OCI-LY7 (cell line): ENCODE data around the gene AP1S3. TPM values are rescaled to one million over a fixed set of nuclear protein-coding genes. Genes with fewer than 3 reads are reported as not detected.
A peak's percentile ranks its signal among the peaks of the same experiment; 100 is the strongest.

Source experiments
- BruUV-seq: library from RNA; stranded (reverse); fragments of 400-500 nt; replicated peaks from 2 replicates; lab custom pipeline; 2021; lab: Mats Ljungman, UMichigan
- CTCF ChIA-PET: fragments of 300-600 bp; sonication (Branson Sonifier 250); formaldehyde crosslinking; loops from one replicate; lab custom pipeline; 2022; ENCODE audit warnings: antibody characterized with exemption; ENCODE audit not compliant: unreplicated experiment; lab: Charles Lee
- POLR2A ChIA-PET: fragments of 300-600 bp; sonication (Branson Sonifier 250); formaldehyde crosslinking; loops from one replicate; lab custom pipeline; 2022; ENCODE audit warnings: antibody characterized with exemption; lab: Charles Lee
- DNase-seq: peaks from one replicate; pipeline ENCODE4 v3.0.0-alpha.2; 2015; ENCODE audit warnings: low spot score
- H2AFZ ChIP-seq: fragments of 200-600 bp; sonication (generic), shearing (Covaris generic); 2 replicates; pipeline ENCODE4 v1.6.1; 2014; ENCODE audit warnings: mild to moderate bottlenecking, antibody characterized with exemption, low read length, moderate library complexity
- H3K27ac ChIP-seq: fragments of 200-600 bp; sonication (generic); 2 replicates; pipeline ENCODE4 v1.5.1; 2014; ENCODE audit warnings: mixed run types, low read depth, mild to moderate bottlenecking, moderate library complexity, low read length, inconsistent platforms; ENCODE audit not compliant: poor library complexity, severe bottlenecking
- H3K36me3 ChIP-seq: fragments of 200-600 bp; sonication (generic); 2 replicates; pipeline ENCODE4 v1.6.1; 2014; ENCODE audit warnings: mild to moderate bottlenecking, antibody characterized with exemption, low read length, moderate library complexity, mixed read lengths; ENCODE audit not compliant: insufficient read depth
- H3K4me1 ChIP-seq: fragments of 200-600 bp; sonication (generic); 2 replicates; pipeline ENCODE4 v1.5.1; 2014; ENCODE audit warnings: mild to moderate bottlenecking, low read length; ENCODE audit not compliant: insufficient read depth, poor library complexity, severe bottlenecking
- H3K4me2 ChIP-seq: fragments of 200-600 bp; sonication (generic); 2 replicates; pipeline ENCODE4 v1.6.1; 2014; ENCODE audit warnings: mild to moderate bottlenecking, low read length
- H3K4me3 ChIP-seq: fragments of 200-600 bp; sonication (generic); 2 replicates; pipeline ENCODE4 v1.5.1; 2014; ENCODE audit warnings: mild to moderate bottlenecking, low read depth, low read length; ENCODE audit not compliant: poor library complexity, severe bottlenecking
- H3K79me2 ChIP-seq: fragments of 200-600 bp; sonication (generic); 2 replicates; pipeline ENCODE4 v1.6.1; 2016; ENCODE audit warnings: low read depth, mild to moderate bottlenecking, low read length, moderate library complexity, mixed read lengths; ENCODE audit not compliant: insufficient read depth
- H3K9me2 ChIP-seq: fragments of 200-600 bp; sonication (generic); 2 replicates; pipeline ENCODE4 v1.6.1; 2016; ENCODE audit warnings: mild to moderate bottlenecking, low read length, mixed read lengths; ENCODE audit not compliant: insufficient read depth
- H3K9me3 ChIP-seq: fragments of 200-600 bp; sonication (generic); 2 replicates; pipeline ENCODE4 v1.6.1; 2014; ENCODE audit warnings: mild to moderate bottlenecking, mixed run types, low read length, mixed read lengths
- H4K20me1 ChIP-seq: fragments of 200-600 bp; sonication (generic); 2 replicates; pipeline ENCODE4 v1.6.1; 2014; ENCODE audit warnings: mild to moderate bottlenecking, antibody characterized with exemption, low read length, moderate library complexity, mixed read lengths; ENCODE audit not compliant: insufficient read depth
- CTCF ChIP-seq: fragments of 200-600 bp; sonication (generic); conservative IDR thresholded peaks from 2 replicates; pipeline ENCODE4 v1.5.1; 2014; ENCODE audit warnings: mild to moderate bottlenecking, antibody characterized with exemption, low read length, moderate library complexity, mixed read lengths
- EZH2phosphoT487 ChIP-seq: fragments of 200-600 bp; sonication (generic); IDR thresholded peaks from 2 replicates; pipeline ENCODE4 v1.6.1; 2018; ENCODE audit warnings: low read depth, borderline replicate concordance, mild to moderate bottlenecking, mixed run types, antibody characterized with exemption, low read length, moderate library complexity, mixed read lengths
- intact Hi-C: fragments of 100-400 bp; cut with micrococcal nuclease; formaldehyde crosslinking; loops from one replicate; pipeline ENCODE4 v1.10.0; 2022; ENCODE audit not compliant: unreplicated experiment
- total RNA-seq, 2 experiments: library from RNA; depleted of rRNA in 1 of 2; stranded (reverse); fragments of >200 nt in 1 of 2; shearing (Covaris generic) in 1 of 2; gene quantifications; 2 replicates each; pipeline ENCODE4 v1.2.3, GENCODE V29; 2014 to 2022

AP1S3 gene
- total RNA-seq, 2 experiments from 2014 or later: 11.2 to 32.1 TPM

GRCh38 chr2:223813329-223813728 is 24.1 kb downstream of the AP1S3 start:
- no peaks in the 10 kb centered on the region for H4K20me1 ChIP-seq
- BruUV-seq: no TSS peak
- H3K79me2 ChIP-seq: peaks cover 50% of the 10 kb centered on the region; the same call in 1 of the 2 replicates
- H3K9me2 ChIP-seq: no peaks in the 10 kb centered on the region
- H3K9me3 ChIP-seq: 0 out of 2 replicates have a peak, but pooled peaks cover 3% of the 10 kb centered on the region
- H3K4me1 ChIP-seq: peaks cover 61% of the 10 kb centered on the region
- ChIA-PET POLR2A (interaction anchor here (0.7 to 14.5 kb wide), 5 partner anchors 9 to 154 kb away, joined by 3 to 178 read pairs (median 7); no protein-coding TSS in a partner anchor), CTCF (interaction anchor here (1.4 kb wide), 1 partner anchor 11 kb away, joined by 5 read pairs; no protein-coding TSS in a partner anchor)
- H3K36me3 ChIP-seq: no peaks in the 10 kb centered on the region
- DNase-seq: no peak
- peak overlapping the region; percentile 50 for H3K4me3 ChIP-seq
- H3K27ac ChIP-seq: no peak overlapping the region
- intact Hi-C loops: loop anchor here (10.0 kb wide), 2 partner anchors 1019 to 1131 kb away; no protein-coding TSS in a partner anchor
- TF ChIP-seq EZH2phosphoT487 (no peak), CTCF (no peak)
- H2AFZ ChIP-seq: peak overlapping the region; percentile 27; the same call in 1 of the 2 replicates
- H3K4me2 ChIP-seq: peak overlapping the region; percentile 73

- CTCF ChIA-PET: no interaction called here
- BruUV-seq: no TSS peak
- no peaks in the 10 kb centered on the region for H4K20me1 ChIP-seq
- no peak overlapping the region for H3K4me3 ChIP-seq
- no peaks in the 10 kb centered on the region; the same call in 1 of the 2 replicates for H3K36me3 ChIP-seq
- H3K9me3 ChIP-seq: 0 out of 2 replicates have a peak, but pooled peaks cover 3% of the 10 kb centered on the region
- H3K79me2 ChIP-seq: peaks cover 42% of the 10 kb centered on the region; the same call in 1 of the 2 replicates
- no peak overlapping the region for H3K27ac ChIP-seq
- peaks cover 69% of the 10 kb centered on the region for H3K4me1 ChIP-seq
- no peak for TF ChIP-seq EZH2phosphoT487
- TF ChIP-seq CTCF: no peak
- no peak overlapping the region for H2AFZ ChIP-seq
- POLR2A ChIA-PET: interaction anchor here (0.7 to 5.1 kb wide), 5 partner anchors 10 to 27 kb away, joined by 3 to 48 read pairs (median 3); no protein-coding TSS in a partner anchor
- DNase-seq: no peak
- no peaks in the 10 kb centered on the region for H3K9me2 ChIP-seq
- H3K4me2 ChIP-seq: no peak overlapping the region
- intact Hi-C loops: loop anchor here (10.0 kb wide), 2 partner anchors 1017 to 1133 kb away; no protein-coding TSS in a partner anchor
Measured at GRCh38 chr2:223811757-223812156, 25.6 kb downstream of the AP1S3 start.

- Histone ChIP-seq H3K36me3 (no peaks in the 10 kb centered on the region; the same call in 1 of the 2 replicates), H3K4me1 (peaks cover 63% of the 10 kb centered on the region), H3K27ac (peak overlapping the region; percentile 68), H3K4me3 (peak overlapping the region; percentile 63), H3K79me2 (peaks cover 41% of the 10 kb centered on the region; the same call in 1 of the 2 replicates), H3K9me2 (no peaks in the 10 kb centered on the region), H3K4me2 (peak overlapping the region; percentile 95), H3K9me3 (0 out of 2 replicates have a peak, but pooled peaks cover under 1% of the 10 kb centered on the region), H4K20me1 (no peaks in the 10 kb centered on the region), H2AFZ (peak overlapping the region; percentile 53; the same call in 1 of the 2 replicates)
- TF ChIP-seq EZH2phosphoT487 (no peak), CTCF (no peak)
- intact Hi-C loops: loop anchor here (2.0 to 10.0 kb wide), 2 partner anchors 18 to 780 kb away; partner anchors contain the start of gene CUL3
- POLR2A ChIA-PET: interaction anchor here (0.5 to 12.7 kb wide), 3 partner anchors 15 to 27 kb away, joined by 3 to 178 read pairs (median 3); no protein-coding TSS in a partner anchor
- CTCF ChIA-PET: no interaction called here
- DNase-seq: no peak
- no TSS peak for BruUV-seq
Measured at GRCh38 chr2:223805008-223805407, 32.4 kb downstream of the AP1S3 start.
